Parathyroid adenoma (tissue), 2 donors: Measurements from ENCODE around the gene ALS2CL.

Experiments used
- H2AFZ ChIP-seq: fragments of 300-600 bp; sonication (generic); one replicate; pipeline ENCODE4 v1.7.0; 2017; ENCODE audit warnings: antibody characterized with exemption, mild to moderate bottlenecking
- H3K27ac ChIP-seq: fragments of 300-600 bp; sonication (generic); one replicate; pipeline ENCODE4 v1.7.0; 2017
- H3K27me3 ChIP-seq: fragments of 300-600 bp; sonication (generic); one replicate; pipeline ENCODE4 v1.7.0; 2017; ENCODE audit warnings: low read length; ENCODE audit not compliant: control insufficient read depth, insufficient read depth
- H3K36me3 ChIP-seq: fragments of 300-600 bp; sonication (generic); one replicate; pipeline ENCODE4 v1.7.0; 2017; ENCODE audit warnings: low read length; ENCODE audit not compliant: control insufficient read depth, insufficient read depth
- H3K4me1 ChIP-seq: fragments of 300-600 bp; sonication (generic); one replicate; pipeline ENCODE4 v1.7.0; 2017; ENCODE audit warnings: control low read depth
- H3K4me2 ChIP-seq: fragments of 300-600 bp; sonication (generic); one replicate; pipeline ENCODE4 v1.7.0; 2017; ENCODE audit warnings: low read length
- H3K4me3 ChIP-seq: fragments of 300-600 bp; sonication (generic); one replicate; pipeline ENCODE4 v1.7.0; 2017; ENCODE audit warnings: low read depth, low read length
- H3K79me2 ChIP-seq: fragments of 300-600 bp; sonication (generic); one replicate; pipeline ENCODE4 v1.7.0; 2017; ENCODE audit warnings: control low read depth
- H3K9ac ChIP-seq: fragments of 300-600 bp; sonication (generic); one replicate; pipeline ENCODE4 v1.7.0; 2017; ENCODE audit warnings: mild to moderate bottlenecking
- H3K9me3 ChIP-seq: fragments of 300-600 bp; sonication (generic); one replicate; pipeline ENCODE4 v1.7.0; 2017; ENCODE audit warnings: low read length; ENCODE audit not compliant: control insufficient read depth
- CTCF ChIP-seq: fragments of 300-600 bp; sonication (generic); IDR thresholded peaks from one replicate; pipeline ENCODE4 v1.7.0; 2017; ENCODE audit warnings: antibody characterized with exemption, mild to moderate bottlenecking
- donor health status: primary hyperparathyroidism.

ALS2CL gene

DNA sequence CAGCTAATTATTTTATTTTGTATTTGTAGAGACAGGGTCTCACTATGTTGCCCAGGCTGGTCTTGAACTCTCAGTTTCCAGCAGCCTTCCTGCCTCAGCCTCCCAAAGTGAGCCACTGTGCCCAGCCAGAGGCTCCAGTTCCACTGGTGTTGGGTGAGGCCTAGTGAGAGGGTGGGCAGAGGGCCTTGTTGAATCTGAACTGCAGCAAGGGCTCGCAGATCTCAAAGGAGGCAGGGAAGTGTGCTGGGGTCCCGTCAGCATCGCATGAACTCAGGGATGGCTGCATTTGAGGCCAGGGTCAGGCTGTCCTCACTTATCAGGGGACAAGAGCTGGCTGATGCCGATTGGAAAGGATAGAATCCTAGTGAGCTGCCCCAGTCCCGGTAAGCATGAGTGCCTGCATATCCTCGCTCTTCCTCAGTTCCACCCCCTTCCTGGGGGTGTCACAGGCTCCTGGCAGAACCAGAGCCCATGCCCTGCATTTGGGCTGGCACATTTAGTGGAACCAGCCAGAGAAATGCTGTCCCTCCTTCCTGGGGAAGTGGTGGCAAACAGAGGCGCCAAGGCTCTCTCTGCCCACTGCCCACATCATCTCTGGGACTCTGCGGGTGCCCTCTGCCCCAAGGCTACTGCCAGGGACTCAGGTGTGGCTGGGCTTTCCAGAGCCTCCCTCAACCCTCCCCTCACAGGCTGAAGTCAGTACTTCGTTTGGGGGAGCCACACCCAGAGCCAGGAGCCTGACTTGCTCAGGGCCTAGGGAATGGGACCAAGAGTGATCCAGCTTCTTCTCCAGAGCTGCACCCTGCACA lies 24.1 kb downstream of the ALS2CL start:
- no peak for TF ChIP-seq CTCF
- no peaks in the 10 kb centered on the region for H3K9me3 ChIP-seq
- H3K9ac ChIP-seq: no peak overlapping the region
- no peaks in the 10 kb centered on the region for H3K27me3 ChIP-seq
- no peak overlapping the region for H3K4me2 ChIP-seq
- H3K4me3 ChIP-seq: no peak overlapping the region
- H2AFZ ChIP-seq: no peak overlapping the region
- no peaks in the 10 kb centered on the region for H3K36me3 ChIP-seq
- peaks cover 5% of the 10 kb centered on the region for H3K4me1 ChIP-seq
- no peaks in the 10 kb centered on the region for H3K79me2 ChIP-seq
- no peak overlapping the region for H3K27ac ChIP-seq

GRCh38 chr3:46668591-46668990 lies 24.9 kb downstream of the ALS2CL start:
- Histone ChIP-seq H3K27me3 (no peaks in the 10 kb centered on the region), H3K4me2 (no peak overlapping the region), H3K9ac (no peak overlapping the region), H3K79me2 (no peaks in the 10 kb centered on the region), H2AFZ (no peak overlapping the region), H3K27ac (no peak overlapping the region), H3K4me3 (no peak overlapping the region), H3K9me3 (no peaks in the 10 kb centered on the region), H3K4me1 (peaks cover 6% of the 10 kb centered on the region), H3K36me3 (no peaks in the 10 kb centered on the region)
- no peak for TF ChIP-seq CTCF

DNA sequence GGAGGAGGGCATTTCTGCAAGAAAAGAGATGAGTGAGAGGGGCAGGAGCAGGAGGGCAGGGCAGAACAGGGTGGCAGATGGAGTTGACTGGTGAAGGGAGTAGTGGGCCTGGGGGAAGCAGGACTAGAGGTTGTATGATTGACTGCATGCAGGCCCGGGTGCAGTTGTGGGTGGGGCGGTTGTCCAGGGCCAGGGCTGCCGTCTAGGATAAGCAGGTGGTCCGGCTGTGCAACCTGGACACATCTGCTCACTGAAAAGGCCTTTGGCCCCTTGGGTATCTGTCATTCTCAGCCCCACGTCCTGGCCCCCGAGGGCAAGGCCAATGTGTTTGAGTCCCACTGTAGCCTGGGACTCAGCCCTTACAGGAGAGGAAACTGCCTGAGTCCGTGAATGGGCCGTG lies 25.4 kb downstream of the ALS2CL start:
- Histone ChIP-seq H3K4me1 (peaks cover 11% of the 10 kb centered on the region), H3K9ac (no peak overlapping the region), H3K4me2 (no peak overlapping the region), H3K27me3 (no peaks in the 10 kb centered on the region), H3K4me3 (no peak overlapping the region), H3K27ac (no peak overlapping the region), H2AFZ (no peak overlapping the region), H3K36me3 (no peaks in the 10 kb centered on the region), H3K79me2 (no peaks in the 10 kb centered on the region), H3K9me3 (no peaks in the 10 kb centered on the region)
- TF ChIP-seq CTCF: no peak

GRCh38 chr3:46667657-46668056 lies 25.8 kb downstream of the ALS2CL start:
- no peaks in the 10 kb centered on the region for H3K27me3 ChIP-seq
- no peak overlapping the region for H3K4me2 ChIP-seq
- peaks cover 14% of the 10 kb centered on the region for H3K4me1 ChIP-seq
- no peak for TF ChIP-seq CTCF
- no peaks in the 10 kb centered on the region for H3K9me3 ChIP-seq
- H3K4me3 ChIP-seq: no peak overlapping the region
- no peak overlapping the region for H2AFZ ChIP-seq
- H3K36me3 ChIP-seq: no peaks in the 10 kb centered on the region
- no peaks in the 10 kb centered on the region for H3K79me2 ChIP-seq
- H3K9ac ChIP-seq: no peak overlapping the region
- no peak overlapping the region for H3K27ac ChIP-seq

- no peaks in the 10 kb centered on the region for H3K9me3 ChIP-seq
- H3K4me3 ChIP-seq: no peak overlapping the region
- H2AFZ ChIP-seq: no peak overlapping the region
- H3K4me2 ChIP-seq: no peak overlapping the region
- no peaks in the 10 kb centered on the region for H3K36me3 ChIP-seq
- H3K27ac ChIP-seq: no peak overlapping the region
- H3K4me1 ChIP-seq: peaks cover 17% of the 10 kb centered on the region
- no peaks in the 10 kb centered on the region for H3K79me2 ChIP-seq
- TF ChIP-seq CTCF: no peak
- H3K27me3 ChIP-seq: no peaks in the 10 kb centered on the region
- H3K9ac ChIP-seq: no peak overlapping the region
Measured at GRCh38 chr3:46667061-46667621, 26.3 kb downstream of the ALS2CL start.
